NCI-H1930 (cell line): ENCODE data around the gene CCDC85C.

Source experiments
- DNase-seq, 2 experiments: peaks; one replicate each; lab custom pipeline; 2025; lab: John Stamatoyannopoulos, UW

CCDC85C gene

DNA sequence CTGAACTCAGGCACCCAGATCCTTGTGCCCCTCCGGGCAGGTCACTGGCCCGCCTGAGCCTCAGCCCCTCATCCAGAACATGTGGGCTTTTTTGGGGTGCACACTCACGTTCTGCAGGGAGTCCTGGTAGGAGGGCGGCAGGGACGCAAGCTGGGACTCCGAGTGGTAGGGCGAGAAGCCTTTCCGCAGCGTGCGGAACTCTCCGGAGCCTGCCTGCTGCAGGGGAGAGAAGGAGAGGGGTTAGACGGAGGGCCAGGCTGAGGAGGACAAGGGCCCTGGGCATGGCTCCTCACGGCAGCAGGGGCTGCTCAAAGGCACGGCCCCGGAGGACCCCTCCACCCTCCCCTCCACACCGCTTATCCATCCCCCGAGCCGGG lies 82.0 kb downstream of the CCDC85C start:
- DNase-seq = no peak

DNA sequence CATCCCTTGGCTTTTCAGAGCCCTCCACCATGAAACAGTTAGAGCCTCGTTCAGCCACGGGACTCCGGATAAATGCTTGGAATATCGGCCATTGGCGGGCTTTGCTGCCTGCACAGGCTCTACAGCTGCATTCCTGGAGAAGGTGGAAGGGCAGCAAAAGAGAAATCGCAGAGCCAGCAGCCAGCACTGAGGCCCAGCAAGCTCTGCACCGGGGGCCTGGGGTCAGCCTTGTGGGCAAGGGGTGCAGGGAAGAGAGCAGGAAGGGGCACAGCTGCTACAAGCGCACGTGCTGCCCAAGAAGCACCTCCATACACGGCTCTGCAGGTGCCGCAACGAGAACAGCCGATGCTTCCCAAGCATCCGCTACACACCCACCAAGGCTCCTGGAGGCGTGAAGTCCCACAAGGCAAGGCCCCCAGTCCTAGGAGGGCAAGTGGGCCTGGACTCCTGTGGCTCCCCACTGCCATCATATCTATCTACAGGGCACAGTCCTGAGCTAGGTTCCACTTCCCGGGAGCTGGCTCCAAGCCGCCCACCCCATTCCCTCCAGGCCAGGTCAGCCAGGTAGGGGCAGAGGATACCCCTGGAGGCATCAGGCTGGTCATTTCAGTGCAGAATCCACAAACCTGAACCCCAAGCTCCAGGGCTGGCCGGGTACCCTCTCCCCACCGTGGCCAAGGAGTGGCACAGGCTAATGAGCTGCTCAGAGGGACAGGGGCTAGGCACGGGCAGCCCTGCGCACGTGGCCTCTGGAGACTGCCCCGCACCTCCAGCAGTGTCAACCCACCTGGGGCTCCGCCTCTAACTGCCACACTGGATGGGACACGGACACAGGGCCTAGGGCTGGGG lies 82.6 kb downstream of the CCDC85C start:
- no peak for DNase-seq

DNA sequence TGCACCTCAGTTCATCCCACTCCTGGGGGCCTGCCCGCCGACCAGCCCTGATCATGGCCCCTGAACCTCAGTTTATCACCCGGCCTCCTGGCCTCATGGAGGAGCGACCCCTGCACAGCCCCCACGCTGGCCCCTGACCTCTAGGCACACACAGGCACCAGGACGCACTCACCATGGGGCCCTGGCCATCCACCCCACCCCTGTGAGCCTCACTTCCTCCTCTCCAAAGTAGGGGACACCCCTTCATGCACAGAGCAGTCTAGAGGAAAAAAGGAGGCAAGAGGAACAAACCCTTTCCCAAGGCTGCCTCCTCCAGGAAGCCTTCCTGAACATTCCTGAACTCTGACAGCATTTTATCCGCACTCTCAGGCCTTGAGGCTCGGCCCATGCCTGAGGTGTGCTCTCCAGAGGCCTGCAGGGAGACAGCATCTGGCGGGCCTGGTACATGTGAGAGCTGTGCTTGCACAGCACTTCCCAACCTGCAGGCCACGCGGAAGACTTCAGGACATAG lies 83.4 kb downstream of the CCDC85C start:
- no peak for DNase-seq

DNA sequence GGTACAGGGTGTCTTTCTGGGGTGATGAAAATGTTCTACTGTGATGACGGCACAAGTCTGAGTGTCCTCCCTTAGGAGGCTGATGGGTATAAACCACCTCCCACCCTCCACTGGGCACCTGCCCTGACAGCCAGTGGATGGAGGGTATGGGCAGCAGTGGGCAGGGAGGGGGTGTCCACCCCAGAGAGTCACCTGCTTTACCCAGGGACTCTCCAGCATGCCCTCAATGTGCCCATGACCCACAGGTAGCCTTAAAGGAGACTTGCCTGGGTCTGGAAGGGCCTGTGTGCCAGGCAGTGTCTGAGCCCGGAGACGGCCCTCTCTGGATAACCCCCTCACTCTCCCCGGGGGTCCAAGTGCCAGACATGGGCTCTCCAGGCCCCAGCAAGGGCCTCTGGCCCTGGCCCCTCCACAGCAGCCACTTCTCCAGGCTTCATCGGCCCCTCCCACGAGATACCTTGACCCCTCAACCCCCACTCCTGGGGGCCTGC lies 84.0 kb downstream of the CCDC85C start:
- no peak for DNase-seq

DNA sequence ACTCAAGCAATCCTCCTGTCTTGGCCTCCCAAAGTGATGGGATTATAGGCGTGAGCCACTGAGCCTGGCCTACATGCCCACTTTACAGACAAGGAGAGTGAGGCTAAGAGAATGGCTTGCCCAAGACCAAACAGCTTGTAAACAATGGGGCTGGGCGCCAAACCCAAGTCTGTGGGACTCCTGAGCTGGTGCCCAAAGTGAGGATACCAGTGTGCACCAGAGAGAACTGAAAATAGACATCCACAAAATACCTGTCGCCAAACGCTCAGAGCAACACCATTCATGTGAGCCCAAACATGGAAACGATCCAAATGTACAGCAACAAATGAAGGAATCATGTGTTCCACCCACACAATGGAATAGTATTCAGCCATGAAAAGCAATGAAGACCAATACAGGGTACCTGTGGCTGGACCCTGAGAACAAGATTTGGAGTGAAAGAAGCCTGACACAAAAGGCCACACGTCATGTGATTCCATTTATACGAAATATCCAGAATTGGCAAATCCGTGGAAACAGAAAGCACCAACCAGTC lies 84.6 kb downstream of the CCDC85C start:
- no peak for DNase-seq

DNA sequence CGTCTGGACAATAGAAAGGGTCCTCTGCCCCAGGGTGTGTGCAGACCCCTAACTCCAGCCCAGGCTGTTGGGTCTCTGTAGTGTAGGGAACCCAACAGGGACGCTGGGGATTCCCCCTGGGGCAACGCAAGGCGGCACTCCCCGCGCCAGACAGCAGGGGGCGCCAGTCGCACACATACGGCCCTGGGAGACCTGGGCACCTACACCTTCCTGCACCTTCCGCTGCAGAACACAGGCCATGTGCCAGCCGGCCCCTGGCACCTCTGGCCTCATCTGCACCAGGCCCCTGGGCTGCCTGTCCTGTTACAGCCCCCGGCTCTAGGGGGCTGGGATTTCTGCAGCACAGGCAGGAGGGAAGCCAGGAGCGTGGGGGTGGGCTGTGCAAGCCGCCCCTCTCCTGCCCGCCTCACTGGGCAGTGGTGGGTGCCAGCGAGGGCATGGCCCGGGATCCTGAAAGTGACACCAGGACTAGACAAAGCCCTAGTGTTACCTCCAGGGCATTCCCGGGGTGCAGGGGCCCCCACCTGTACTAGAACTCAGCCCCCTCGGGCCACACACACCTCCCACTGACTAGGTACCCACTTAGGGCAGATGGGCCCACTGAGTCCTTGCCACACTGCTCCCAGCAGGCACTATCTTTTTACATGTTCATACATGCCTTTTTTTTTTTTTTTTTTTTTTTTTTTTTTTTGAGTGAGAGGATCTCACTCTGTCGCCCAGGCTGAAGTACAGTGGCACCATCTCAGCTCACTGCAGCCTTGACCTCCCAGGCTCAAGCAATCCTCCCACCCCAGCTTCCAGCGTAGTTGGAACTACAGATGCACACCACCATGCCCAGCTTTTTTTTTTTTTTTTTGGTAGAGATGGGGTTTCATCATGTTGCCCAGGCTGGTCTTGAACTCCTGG lies 85.3 kb downstream of the CCDC85C start:
- peak; percentile 21 to 41 for DNase-seq

DNA sequence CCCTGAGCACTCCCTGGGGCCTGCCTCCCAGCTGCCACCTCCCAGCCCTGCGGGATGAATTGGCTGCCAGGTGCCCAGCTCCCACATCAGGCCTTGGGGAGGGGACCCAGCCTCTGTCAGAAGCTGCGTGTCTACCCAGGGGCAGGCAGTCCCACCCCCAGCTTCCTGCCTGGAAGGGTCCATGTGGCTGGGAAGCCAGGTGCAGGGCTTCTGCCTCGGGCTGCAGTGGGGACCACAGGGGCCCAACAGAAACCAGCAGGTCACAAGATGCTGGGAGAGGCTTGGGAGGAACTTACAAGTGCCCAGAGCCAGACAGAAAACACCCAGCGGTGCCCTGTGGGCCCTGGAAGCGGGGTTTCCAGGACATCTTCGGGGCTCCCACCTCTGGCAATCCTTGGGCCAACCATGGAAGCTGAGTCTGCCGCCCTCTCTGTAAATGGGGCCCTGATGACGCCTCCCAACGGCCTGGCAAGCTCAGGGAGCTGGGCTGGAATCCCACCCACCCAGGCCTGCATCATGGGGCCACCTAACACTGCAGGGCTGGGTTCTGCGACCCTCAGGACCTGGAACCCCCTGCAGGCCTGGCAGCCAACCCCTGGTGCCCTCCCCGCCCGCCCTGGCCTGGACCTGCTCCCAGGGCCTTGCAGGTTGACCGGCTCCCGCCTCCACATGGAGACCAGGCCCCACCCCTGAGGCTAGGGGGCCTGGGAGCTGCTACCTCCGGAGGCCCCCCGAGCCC lies 86.2 kb downstream of the CCDC85C start:
- DNase-seq = no peak

DNA sequence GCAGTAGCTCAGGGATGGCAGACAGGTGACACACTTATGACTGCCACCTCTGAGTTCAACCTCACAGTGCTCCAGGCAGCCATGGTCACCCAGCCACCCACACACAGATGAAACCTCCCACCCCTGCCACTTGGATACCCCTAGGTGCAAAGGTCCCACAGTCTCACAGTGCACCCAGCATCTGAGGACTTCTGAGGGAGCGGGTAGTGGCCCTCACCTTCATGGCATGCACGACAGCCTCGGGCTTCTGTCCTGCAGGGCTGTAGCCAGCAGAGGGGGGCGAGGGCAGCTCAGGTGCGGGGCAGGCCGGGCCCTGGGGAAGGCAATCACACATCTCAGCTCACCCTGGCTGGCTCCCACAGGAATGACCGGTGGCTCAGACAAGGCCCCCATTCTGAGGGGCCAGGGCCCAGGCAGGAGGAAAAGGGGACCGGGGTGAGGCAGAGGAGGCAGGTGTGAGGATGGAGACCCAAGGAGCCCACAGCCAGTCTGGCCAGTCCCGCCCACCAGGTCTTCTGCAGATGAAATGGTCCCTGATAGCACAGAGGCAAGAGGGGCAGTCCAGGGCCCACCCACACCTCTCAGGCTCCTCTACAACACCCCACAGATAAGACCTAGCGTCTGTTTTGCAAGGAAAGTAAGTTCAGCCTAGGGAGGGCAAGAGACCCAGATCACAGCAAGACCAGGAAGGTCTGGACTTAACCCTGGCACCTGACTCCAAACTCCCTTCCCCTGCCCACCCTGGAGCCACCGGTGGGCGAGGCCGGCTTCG lies 87.0 kb downstream of the CCDC85C start:
- no peak for DNase-seq

DNA sequence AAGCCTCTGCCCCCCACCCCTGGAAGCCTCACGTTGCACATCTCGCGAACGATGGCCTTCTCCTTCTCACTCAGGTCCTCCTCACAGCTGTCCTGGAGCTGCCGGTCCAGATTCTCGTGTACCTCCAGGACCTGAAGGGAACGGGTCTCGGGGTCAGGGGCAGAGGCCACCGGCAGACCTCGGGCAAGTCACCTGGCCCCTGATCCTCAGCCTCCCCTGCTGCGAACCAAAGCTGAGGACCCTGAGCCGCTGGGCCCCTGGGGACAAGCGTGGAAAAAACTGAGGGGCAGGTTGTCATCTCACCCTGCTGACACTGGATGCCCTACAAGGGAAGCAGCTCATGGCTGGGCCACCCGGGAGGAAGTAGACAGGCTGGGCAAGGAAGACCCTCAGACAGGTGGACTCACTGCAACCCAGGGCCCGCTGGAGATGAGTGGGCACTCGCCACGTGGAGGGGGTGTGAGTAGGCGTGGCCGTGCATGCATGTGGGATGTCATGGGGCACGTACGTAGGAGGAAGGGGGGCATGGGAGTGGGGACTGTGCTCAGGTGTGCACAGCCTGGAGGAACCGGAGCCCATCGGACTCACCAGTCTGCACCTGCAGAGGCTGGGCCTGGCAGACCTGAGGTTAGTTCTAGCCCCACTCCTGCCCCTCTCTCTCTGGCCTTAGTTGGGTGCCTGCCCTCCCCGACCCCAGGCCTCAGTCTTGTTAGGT lies 87.7 kb downstream of the CCDC85C start:
- DNase-seq = no peak

DNA sequence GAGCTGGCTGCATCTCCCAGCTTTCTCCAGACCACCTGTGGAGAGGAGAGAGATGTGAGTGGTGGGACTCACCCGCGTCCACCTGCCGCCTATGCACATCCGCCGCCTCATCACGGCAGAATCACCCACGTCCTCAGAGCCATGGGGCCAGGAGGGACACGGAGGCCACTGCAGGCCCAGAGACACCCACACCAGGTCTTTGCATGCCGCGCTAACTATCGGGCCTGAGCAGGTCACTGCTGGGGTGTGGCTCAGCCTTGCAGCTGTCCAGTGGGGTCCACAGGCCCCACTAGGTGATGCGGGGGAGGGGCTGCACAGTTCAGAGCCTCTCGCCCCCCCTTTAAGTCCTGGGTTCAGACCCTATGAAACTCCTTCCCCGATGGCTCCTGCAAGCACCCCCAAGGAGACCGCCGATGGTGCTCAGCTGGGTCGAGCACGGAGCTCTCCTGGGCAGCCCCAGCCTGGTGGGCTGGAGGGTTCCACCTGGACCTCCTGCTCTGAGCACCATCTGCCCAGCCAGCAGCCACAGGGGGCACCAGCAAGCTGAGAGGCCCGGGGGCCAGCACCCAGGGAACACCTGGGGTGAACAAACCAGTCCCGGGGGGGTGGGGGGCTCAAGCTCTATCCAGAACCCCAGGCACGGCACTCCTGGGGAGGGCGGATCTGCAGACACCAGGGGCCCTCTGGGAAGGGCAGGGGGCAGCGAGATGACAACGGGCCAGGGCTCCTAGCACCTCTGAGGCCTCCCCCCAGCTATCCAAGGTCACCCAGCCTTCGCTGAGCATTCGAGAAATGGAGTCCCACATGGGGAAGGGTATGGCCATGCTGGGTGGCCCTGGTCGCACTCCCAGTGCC lies 88.5 kb downstream of the CCDC85C start:
- DNase-seq = no peak

DNA sequence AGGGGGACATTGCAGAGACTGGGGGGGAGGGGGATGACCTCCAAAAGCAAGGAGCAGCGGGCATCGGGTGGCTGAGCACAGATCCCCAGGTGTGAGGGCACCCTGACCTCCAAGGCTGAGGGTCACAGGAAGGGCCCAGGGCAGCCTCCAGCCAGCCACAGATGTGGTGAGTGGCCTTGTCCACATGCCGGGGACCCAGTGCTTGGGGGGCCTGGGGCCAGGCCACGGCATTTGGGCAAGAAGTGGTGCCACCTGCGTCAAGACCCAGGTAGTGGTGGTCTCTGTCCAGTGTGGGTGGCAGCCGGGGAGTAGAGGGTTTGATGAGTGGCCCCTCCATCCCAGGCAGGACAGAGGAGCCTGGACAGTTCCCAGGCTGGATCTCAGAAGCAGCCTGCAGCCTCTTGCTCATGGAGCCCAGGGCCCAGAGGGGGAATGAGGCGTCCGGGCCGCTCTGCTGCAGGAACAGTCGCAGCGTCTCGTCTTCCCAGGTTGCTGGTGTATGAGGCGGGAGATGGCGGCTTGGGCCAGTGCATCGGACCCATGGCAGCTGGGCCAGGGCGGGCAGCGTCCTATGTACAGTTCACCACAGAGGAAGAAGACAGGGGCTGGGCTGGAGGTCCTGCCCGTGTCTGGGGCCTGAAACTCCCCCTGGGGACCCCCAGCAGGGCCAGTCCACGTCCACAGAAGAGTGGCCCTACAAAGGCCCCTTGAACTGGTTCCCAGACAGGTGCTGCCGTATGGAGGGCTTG lies 89.3 kb downstream of the CCDC85C start:
- no peak for DNase-seq

DNA sequence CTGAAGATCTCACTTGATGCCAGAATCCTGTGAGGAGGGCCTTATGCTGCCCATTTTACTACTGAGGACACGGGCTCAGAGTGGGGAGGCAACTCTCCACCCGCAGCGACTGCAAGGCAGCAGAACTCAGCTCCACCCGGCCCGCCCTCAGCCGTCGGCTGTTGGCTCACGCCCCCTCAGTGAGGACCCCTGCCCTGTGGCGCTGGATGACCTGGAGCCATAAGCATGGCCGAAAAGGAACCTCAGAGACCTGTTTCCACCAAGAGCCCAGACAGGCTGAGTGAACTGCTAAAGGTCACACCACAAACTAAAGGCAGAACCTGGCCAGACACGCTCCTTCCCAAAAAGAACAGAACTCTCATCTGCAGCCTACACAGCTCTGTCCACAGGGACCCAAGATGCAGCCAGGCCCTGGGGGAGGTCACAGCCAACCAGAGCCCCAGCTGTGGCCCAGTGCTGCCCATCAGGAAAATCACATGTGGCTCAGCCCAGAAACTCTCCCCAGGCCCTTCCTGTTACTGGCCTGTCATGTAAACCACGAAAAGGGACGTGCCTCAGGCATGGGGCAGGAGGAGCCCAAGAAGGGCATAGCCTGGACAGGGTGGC lies 90.0 kb downstream of the CCDC85C start:
- no peak for DNase-seq

DNA sequence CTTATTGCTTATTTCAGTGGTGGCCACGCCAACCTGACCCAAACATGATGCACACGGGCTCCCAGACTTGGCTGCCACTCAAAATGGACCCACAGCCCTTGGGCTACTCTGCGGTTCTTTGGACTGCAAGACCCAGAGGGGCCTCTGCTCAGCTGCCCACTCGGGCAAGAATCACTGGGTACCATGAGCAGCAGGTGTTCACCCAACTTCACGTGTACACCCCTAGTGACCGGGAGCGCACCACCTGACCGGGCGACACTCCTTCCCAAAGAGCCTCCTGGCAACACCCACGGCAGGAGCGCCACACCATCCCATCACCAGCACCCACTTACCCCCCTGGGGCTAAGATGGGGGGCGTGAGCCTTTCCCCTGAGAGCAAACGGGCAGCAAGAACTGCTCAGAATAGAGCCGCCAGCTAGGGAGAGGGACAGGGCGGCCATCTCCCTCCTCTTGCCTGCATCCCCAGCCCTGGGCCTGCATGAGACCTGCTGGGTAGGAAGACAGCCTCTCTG lies 90.8 kb downstream of the CCDC85C start:
- DNase-seq = no peak

DNA sequence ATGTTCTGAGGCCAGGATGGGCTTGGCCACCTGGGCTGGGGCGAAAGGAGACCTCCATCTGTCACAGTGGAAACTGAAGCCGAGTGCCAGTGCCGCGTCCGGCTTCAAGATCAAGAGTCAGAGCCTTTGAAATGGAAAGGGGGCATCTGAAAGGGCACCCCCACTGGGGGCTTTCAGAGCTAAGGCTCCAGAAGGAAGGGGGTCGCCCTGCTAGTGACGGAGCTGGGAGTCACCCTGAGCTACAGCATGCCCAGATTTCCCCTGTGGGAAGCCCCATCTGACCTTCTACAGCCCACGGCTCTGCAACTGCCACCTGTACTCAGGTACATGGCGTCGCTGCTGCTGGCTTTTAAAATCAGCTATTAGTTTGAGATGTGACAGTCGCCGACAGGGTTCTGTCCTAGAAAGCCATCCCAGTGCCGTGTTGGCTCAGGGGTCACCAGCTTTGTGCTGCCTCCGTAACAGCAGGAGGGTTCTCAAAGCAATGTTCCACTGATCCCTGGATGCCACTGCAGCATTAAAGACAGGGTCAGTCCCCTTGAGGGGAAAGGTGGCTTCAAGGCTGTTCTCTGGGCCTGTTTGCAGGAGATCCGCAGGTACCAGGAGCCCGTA lies 91.3 kb downstream of the CCDC85C start:
- DNase-seq = no peak

DNA sequence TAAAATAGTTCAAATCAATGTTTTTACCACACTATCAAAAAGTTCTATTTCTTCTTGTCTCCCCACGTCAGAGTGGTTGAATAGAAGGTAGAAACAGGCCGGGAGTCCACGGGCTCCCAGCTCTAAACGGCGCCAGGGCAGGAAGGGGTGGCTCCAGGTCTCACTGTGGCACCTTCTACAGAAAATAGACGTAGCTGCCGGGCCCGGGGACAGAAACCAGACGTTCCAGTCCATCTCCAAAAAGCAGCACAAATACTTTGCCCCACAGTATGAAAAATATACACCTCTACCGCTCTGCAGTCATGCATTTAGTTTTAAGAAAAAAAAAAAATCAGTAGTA lies 91.9 kb downstream of the CCDC85C start:
- no peak for DNase-seq

DNA sequence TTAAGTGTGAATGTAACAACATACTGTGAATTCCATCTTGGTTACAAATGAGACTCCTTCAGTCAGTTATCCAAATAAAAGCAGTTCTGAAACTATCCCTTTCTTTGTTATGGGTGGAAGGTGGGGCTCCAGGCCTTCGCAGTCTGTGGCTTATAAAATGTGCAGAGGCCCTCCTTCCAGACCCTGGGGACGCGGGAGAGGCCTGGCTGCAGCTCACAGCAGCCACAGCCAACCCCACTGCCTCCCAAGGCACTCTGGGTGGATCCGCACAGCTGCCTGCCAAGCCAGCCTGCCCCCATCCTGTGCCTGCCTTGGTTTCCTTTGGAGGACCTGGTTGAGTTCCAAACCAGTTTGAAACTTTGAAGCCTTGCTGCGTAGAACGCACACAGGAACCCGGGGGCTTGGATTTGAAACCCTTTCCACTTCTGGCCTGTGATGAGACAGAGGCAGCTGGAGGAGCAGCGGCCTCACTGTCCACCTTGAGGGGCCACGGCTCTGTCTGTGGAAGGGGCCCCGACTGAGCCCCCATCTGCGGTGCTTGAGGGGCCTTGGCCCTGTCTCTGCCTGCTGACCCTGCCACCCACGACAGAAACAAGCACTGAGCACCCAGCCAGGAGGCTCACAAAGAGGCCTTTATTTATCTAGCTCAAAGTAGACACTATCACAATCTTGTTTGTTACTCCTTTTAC lies 92.4 kb downstream of the CCDC85C start:
- DNase-seq = no peak

DNA sequence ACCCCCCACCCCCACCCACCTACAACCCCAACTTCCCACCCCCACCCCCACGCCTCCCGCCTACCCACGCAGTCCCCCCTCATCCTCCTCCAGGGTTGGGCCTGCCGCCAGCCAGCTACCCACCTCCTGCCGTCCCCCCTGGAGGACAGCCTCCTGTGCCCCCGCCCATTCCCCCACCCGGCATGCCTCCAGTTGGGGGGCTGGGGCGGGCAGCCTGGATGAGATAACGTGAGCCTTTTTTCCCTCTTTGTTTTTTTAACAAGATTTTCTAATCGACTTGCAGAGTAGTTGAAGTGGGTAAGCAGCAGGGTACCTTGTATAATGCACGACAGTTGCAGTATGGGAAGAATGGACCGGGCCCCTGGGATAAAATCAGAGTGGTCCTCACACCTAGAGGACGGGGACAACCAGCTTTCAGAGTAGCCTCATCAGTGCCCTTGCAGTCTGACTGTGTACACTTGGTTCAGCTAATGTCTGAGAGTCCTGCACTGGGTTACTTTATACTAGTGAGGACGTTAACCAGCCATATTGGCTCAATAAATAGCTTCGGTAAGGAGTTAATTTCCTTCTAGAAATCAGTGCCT lies 93.4 kb downstream of the CCDC85C start:
- no peak for DNase-seq
